22Rv1 (cell line): ENCODE results near the gene GET3.

Experiments used
- H3K27ac ChIP-seq: fragments of 450-650 bp; 2 replicates; pipeline ENCODE4 v1.5.1; 2017
- CTCF ChIP-seq: fragments of 450-650 bp; IDR thresholded peaks from 2 replicates; pipeline ENCODE4 v1.5.1; 2017; ENCODE audit warnings: mild to moderate bottlenecking
- ZFX ChIP-seq: fragments of 450-650 bp; IDR thresholded peaks from 2 replicates; pipeline ENCODE4 v1.6.1; 2017; ENCODE audit warnings: antibody characterized with exemption, borderline replicate concordance

Gene GET3

GRCh38 chr19:12783291-12783848, 46.1 kb downstream of the GET3 start:
- peak overlapping the region; percentile 98 for H3K27ac ChIP-seq
- TF ChIP-seq ZFX = no peak

GRCh38 chr19:12783849-12784393, 46.6 kb downstream of the GET3 start:
- TF ChIP-seq CTCF (no peak), ZFX (no peak)
- peak overlapping the region; percentile 98 for H3K27ac ChIP-seq

- TF ChIP-seq CTCF (no peak), ZFX (no peak)
- H3K27ac ChIP-seq = peak overlapping the region; percentile 98
These were observed 47.1 kb downstream of the GET3 start for GRCh38 chr19:12784394-12784870.

GRCh38 chr19:12784871-12785430, 47.7 kb downstream of the GET3 start:
- no peak for TF ChIP-seq ZFX
- TF ChIP-seq CTCF = no peak

GRCh38 chr19:12785431-12786031, 48.2 kb downstream of the GET3 start:
- TF ChIP-seq CTCF (no peak), ZFX (no peak)
- H3K27ac ChIP-seq = peak overlapping the region; percentile 98

More at GRCh38 chr19:12784871-12785430, 47.7 kb downstream of the GET3 start:
- peak overlapping the region; percentile 98 for H3K27ac ChIP-seq

- peak overlapping the region; percentile 98 for H3K27ac ChIP-seq
- TF ChIP-seq ZFX (no peak), CTCF (no peak)
These were observed 49.0 kb downstream of the GET3 start for GRCh38 chr19:12786141-12786870.

GRCh38 chr19:12786952-12787351, 49.7 kb downstream of the GET3 start:
- TF ChIP-seq CTCF = no peak
- TF ChIP-seq ZFX = no peak
- peak overlapping the region; percentile 98 for H3K27ac ChIP-seq
